ENCODE measurements around the gene NAA15.

Gene NAA15

GRCh38 chr4:139278912-139279759 is 22.2 kb upstream of the NAA15 start:
- H3K4me3 ChIP-seq (ENCODE audit: control insufficient read depth, low read depth, low read length) = peak overlapping the region; percentile 61
- TF ChIP-seq, protein P1, sequence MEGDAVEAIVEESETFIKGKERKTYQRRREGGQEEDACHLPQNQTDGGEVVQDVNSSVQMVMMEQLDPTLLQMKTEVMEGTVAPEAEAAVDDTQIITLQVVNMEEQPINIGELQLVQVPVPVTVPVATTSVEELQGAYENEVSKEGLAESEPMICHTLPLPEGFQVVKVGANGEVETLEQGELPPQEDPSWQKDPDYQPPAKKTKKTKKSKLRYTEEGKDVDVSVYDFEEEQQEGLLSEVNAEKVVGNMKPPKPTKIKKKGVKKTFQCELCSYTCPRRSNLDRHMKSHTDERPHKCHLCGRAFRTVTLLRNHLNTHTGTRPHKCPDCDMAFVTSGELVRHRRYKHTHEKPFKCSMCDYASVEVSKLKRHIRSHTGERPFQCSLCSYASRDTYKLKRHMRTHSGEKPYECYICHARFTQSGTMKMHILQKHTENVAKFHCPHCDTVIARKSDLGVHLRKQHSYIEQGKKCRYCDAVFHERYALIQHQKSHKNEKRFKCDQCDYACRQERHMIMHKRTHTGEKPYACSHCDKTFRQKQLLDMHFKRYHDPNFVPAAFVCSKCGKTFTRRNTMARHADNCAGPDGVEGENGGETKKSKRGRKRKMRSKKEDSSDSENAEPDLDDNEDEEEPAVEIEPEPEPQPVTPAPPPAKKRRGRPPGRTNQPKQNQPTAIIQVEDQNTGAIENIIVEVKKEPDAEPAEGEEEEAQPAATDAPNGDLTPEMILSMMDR (conservative IDR thresholded peaks at IDR 0.05; ENCODE audit: control insufficient read depth, insufficient read depth, low read depth, low read length) = no peak
- peak; percentile 5 for DNase-seq (ENCODE audit: low read depth)

DNA sequence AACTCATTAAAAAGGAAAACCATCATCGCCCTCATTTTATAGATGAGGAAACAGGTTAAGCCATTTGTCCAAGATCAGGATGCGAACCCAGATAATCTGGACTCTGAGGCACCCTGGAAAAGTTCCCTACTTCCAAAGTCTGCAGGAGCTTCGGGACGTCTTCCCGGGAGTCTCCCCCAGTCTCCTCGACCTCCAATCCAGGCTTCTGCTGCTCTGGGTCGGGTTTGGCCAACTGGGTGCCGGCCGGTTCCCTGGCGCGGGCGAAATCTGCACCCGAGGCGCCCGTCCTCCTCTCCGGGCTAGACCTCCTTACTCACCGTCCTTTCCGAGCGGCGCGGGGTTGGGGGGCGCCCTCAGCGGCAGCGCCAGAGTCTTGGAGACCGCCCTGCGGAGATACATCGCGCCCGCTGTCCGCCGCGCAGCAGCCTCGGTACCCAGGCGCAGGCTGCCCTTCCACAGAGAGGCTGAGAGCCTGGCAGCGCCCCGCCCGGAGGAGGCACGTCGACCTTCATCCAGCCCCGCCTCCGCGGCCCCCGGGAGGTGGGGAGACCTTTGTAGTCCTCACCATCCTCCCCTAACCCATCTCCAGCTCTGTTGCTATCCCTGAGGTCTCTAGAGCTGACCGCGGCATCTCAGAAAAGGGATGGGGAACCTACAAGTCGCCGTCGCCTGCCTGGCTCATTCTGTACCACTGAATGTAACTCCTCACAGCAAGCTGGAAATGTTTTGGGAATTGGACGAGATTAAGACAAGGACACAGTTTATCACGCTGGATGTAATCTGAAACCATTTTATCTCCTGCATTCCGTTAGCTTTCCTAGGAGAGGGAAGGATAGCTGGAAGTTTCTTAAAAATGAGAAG is 21.3 kb upstream of the NAA15 start, which contains the start of gene MGARP:
TSS of gene MGARP (minus strand) at position 466 of the 861 bp plus-strand sequence. CDS start at position 399, 67 bp downstream.
- DNase-seq (ENCODE audit: low read depth) = peak; percentile 35

DNA sequence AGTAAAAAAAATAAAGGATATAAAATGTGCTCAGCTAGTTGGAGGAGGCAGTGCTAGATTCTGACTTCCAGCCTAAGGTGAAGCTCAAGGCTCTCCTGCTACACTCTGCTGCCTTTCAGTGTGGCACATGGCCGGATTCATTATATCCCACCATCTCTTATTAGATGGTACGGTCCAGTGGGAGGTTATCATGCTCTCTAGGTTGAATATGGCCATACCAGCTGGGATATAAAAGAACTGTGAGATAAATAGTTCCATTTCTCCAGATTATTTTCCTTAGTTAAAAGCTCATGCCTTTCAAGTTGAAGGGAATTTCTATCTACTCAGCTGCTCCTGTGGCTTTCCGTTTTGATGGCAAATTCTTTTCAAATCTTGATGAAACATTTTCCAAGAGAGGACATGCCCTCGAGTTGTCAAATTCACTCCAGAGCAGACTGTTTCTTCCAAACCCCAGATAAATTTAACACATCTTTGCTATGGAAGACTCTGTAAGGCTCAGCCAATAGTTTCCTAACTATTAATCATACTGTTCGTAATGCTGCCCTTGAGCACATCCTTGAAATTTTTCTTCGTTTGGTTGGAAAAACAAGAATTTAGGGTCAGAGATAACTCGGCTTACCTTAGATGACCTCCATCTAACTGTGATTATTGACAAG is 19.1 kb upstream of the NAA15 start:
- peak; percentile 4 for DNase-seq (ENCODE audit: low read depth)
- TF ChIP-seq, protein P1 (conservative IDR thresholded peaks at IDR 0.05; ENCODE audit: control insufficient read depth, insufficient read depth, low read depth, low read length) = no peak

More for the DNA sequence above, 21.3 kb upstream of the NAA15 start, which contains the start of gene MGARP:
- TF ChIP-seq, protein P1 (conservative IDR thresholded peaks at IDR 0.05; ENCODE audit: control insufficient read depth, insufficient read depth, low read depth, low read length) = no peak
- H3K4me3 ChIP-seq (ENCODE audit: control insufficient read depth, low read depth, low read length) = peak within 1 kb of the TSS; percentile 61

DNA sequence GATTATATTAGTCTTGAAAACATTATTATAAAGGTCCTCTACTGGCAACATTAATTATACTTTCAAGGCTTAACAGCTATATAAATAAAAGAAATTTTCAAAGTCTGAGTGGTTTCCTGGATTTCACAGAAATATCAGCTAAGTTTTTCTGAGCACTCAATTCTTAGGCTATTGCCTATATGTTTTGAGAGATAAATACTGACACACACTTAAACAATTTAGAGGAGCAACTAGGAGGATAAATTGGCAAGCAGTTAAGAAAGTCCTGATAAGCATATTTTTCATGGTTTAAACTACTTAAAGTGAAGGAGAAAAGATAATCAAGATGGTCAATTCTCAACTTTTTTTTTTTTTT is 18.6 kb upstream of the NAA15 start:
- no peak for DNase-seq (ENCODE audit: low read depth)
- TF ChIP-seq, protein P1 (conservative IDR thresholded peaks at IDR 0.05; ENCODE audit: control insufficient read depth, insufficient read depth, low read depth, low read length) = no peak
- H3K4me3 ChIP-seq (ENCODE audit: control insufficient read depth, low read depth, low read length) = no peak overlapping the region

More for the DNA sequence above, 19.1 kb upstream of the NAA15 start:
- H3K4me3 ChIP-seq (ENCODE audit: control insufficient read depth, low read depth, low read length) = no peak overlapping the region

DNA sequence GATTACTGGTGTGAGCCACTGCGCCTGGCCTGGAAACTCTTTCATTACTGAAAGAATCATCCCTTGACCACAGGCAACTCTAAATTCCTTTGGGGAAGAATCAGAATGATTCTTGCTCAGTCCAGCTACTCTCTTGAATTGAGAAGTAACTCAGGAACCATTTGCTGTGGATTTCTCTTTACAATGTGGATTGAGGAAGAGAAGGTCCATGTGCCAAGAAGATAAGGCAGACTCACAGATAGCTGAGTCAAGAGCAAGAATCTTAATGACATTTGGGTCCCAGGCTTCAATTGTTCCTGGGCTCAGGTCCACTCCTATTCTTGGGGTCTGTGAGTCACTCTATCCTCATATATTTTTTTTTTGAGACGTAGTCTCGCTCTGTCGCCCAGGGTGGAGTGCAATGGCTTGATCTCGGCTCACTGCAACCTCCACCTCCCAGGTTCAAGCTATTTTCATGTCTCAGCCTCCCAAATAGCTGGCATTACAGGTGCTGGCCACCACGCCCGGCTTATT is 15.1 kb upstream of the NAA15 start:
- no peak overlapping the region for H3K4me3 ChIP-seq (ENCODE audit: control insufficient read depth, low read depth, low read length)
- TF ChIP-seq, protein P1 (conservative IDR thresholded peaks at IDR 0.05; ENCODE audit: control insufficient read depth, insufficient read depth, low read depth, low read length) = no peak
- DNase-seq (ENCODE audit: low read depth) = no peak
